Lower lobe of right lung (tissue), 2 donors: ENCODE measurements around the gene SOAT2. TPM values are rescaled to one million over a fixed set of nuclear protein-coding genes. Genes with fewer than 3 reads are reported as not detected.

ENCODE experiments used
- ATAC-seq, 2 donors: fragments of 200-7000 bp; cut with Tn5 transposase; one replicate each; pipeline ENCODE4 v1.9.1; 2020 to 2022; ENCODE audit warnings: mild to moderate bottlenecking in 2 of 2, moderate library complexity in 2 of 2
- DNase-seq: peaks from one replicate; pipeline ENCODE4 v3.0.0-alpha.2; 2020
- H3K27ac ChIP-seq: fragments of 200-600 bp; one replicate; pipeline ENCODE4 v1.8.0; 2022
- H3K27me3 ChIP-seq: fragments of 200-600 bp; one replicate; pipeline ENCODE4 v1.8.0; 2022; ENCODE audit warnings: low read depth
- H3K36me3 ChIP-seq: fragments of 200-600 bp; one replicate; pipeline ENCODE4 v1.8.0; 2022; ENCODE audit warnings: mild to moderate bottlenecking
- H3K4me1 ChIP-seq: fragments of 200-600 bp; one replicate; pipeline ENCODE4 v1.8.0; 2022
- H3K4me3 ChIP-seq: fragments of 200-600 bp; one replicate; pipeline ENCODE4 v1.8.0; 2022; ENCODE audit warnings: mild to moderate bottlenecking
- H3K9me3 ChIP-seq: fragments of 200-600 bp; one replicate; pipeline ENCODE4 v1.8.0; 2022
- intact Hi-C: fragments of 100-400 bp; cut with DNase I; formaldehyde crosslinking; loops from one replicate; pipeline ENCODE4 v1.11.0; 2022
- total RNA-seq: library from RNA; stranded (reverse); fragmentation: NEBNext Ultra II Directional; extraction: Animal tissue kit (Norgen Biotek cat#: 25700); gene quantifications from one replicate; pipeline ENCODE4 v1.2.1, GENCODE V29; 2021
- TF ChIP-seq, protein P1 (sequence below): fragments of 200-600 bp; IDR thresholded peaks from one replicate; pipeline ENCODE4 v1.8.0; 2022; ENCODE audit warnings: antibody characterized with exemption, mild to moderate bottlenecking
- donor health status: DM: no; HTN: yes; CAD: no; lungs with severe emphysema.

The SOAT2 gene
- total RNA-seq, 1 donor from 2014 or later: not detected

DNA sequence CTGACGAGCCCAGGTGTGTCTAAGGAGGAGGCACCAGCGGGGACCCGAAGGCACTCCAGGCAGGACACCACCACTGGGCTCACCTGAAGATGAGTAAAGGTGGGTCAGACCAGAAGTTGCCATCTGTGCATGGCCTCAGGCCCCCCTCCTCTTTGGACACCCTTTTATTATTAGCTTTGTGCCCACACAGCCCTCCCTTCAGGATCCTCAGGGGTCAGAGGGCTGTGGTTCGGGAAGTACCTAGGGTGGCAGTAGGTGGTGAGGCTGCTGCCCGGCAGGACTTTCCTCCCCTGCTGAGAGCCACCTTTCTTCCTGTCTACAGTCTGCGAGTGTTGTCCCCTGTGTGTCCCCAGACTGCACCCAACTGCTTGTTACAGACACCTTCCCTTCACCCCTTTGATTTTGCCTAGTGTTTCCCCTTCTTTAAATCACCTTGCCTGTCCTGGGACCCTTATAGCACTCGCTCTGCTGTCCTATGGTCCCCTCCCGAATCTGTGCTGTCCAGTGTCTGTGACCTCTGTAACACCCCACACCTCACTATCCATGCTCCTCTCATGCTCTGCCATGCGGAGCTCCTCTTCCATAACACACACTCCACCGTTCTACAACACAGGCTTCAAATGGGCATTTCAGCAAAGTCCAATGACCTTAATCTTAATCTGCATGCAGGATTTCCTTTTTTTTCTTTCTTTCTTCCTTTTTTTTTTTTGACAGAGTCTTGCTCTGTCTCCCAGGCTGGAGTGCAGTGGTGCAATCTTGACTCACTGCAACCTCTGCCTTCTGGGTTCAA lies 25.7 kb downstream of the SOAT2 start:
- intact Hi-C loops: no loop called here
- TF ChIP-seq, protein P1, sequence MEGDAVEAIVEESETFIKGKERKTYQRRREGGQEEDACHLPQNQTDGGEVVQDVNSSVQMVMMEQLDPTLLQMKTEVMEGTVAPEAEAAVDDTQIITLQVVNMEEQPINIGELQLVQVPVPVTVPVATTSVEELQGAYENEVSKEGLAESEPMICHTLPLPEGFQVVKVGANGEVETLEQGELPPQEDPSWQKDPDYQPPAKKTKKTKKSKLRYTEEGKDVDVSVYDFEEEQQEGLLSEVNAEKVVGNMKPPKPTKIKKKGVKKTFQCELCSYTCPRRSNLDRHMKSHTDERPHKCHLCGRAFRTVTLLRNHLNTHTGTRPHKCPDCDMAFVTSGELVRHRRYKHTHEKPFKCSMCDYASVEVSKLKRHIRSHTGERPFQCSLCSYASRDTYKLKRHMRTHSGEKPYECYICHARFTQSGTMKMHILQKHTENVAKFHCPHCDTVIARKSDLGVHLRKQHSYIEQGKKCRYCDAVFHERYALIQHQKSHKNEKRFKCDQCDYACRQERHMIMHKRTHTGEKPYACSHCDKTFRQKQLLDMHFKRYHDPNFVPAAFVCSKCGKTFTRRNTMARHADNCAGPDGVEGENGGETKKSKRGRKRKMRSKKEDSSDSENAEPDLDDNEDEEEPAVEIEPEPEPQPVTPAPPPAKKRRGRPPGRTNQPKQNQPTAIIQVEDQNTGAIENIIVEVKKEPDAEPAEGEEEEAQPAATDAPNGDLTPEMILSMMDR: no peak
- H3K36me3 ChIP-seq: no peaks in the 10 kb centered on the region
- no peak overlapping the region for H3K27ac ChIP-seq
- H3K9me3 ChIP-seq: no peaks in the 10 kb centered on the region
- DNase-seq (no peak), ATAC-seq (peak; percentile 15 to 26)
- no peaks in the 10 kb centered on the region for H3K4me1 ChIP-seq
- H3K27me3 ChIP-seq: no peaks in the 10 kb centered on the region
- no peak overlapping the region for H3K4me3 ChIP-seq

GRCh38 chr12:53131844-53132243 lies 28.6 kb downstream of the SOAT2 start:
- Histone ChIP-seq H3K27me3 (no peaks in the 10 kb centered on the region), H3K27ac (no peak overlapping the region), H3K4me3 (no peak overlapping the region), H3K36me3 (no peaks in the 10 kb centered on the region), H3K9me3 (no peaks in the 10 kb centered on the region), H3K4me1 (no peaks in the 10 kb centered on the region)
- intact Hi-C loops: no loop called here
- no peak for DNase-seq
- TF ChIP-seq, protein P1: no peak
- ATAC-seq: no peak

DNA sequence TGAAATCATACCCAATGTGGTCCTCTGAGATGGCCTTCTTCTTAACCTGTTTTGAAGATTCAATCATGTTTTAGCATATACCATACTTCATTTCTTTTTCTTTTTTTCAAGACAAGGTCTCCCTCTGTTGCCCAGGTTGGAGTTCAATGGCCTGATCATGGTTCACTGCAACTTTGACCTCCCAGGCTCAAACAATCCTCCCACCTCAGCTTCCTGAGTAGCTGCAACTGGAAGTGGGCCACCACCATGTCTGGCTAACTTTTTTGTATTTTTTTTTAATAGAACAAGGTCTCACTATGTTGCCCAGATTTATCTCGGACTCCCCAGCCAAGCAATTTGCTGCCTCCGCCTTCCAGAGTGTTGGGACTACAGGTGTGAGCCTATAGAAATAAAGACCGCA lies 30.4 kb downstream of the SOAT2 start:
- Histone ChIP-seq H3K36me3 (no peaks in the 10 kb centered on the region), H3K27me3 (no peaks in the 10 kb centered on the region), H3K9me3 (no peaks in the 10 kb centered on the region), H3K27ac (no peak overlapping the region), H3K4me3 (no peak overlapping the region), H3K4me1 (no peaks in the 10 kb centered on the region)
- no peak for DNase-seq
- intact Hi-C loops: no loop called here
- no peak for ATAC-seq
- TF ChIP-seq, protein P1: no peak

DNA sequence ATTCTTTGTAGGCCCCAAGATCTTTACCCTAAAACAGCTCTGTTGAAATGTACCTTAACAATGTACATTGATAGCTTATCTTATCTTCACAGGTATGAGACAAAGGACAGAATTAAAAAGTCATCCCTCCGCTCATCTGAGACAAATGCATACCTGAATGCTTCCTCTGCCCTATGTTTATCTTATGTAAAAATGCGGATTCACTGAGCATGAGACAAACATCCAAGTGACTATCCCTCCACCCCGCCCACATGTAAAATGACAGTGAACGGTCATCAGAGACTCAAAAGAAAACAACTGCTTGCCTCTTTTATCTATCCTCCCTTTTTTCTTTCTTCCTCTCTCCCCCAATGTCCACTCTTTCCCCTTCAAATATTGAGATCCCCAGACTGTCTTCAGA lies 40.1 kb downstream of the SOAT2 start:
- Histone ChIP-seq H3K36me3 (no peaks in the 10 kb centered on the region), H3K27ac (no peak overlapping the region), H3K4me3 (no peak overlapping the region), H3K4me1 (no peaks in the 10 kb centered on the region), H3K27me3 (no peaks in the 10 kb centered on the region), H3K9me3 (peaks cover 3% of the 10 kb centered on the region)
- intact Hi-C loops: no loop called here
- ATAC-seq (no peak), DNase-seq (no peak)
- TF ChIP-seq, protein P1: no peak

DNA sequence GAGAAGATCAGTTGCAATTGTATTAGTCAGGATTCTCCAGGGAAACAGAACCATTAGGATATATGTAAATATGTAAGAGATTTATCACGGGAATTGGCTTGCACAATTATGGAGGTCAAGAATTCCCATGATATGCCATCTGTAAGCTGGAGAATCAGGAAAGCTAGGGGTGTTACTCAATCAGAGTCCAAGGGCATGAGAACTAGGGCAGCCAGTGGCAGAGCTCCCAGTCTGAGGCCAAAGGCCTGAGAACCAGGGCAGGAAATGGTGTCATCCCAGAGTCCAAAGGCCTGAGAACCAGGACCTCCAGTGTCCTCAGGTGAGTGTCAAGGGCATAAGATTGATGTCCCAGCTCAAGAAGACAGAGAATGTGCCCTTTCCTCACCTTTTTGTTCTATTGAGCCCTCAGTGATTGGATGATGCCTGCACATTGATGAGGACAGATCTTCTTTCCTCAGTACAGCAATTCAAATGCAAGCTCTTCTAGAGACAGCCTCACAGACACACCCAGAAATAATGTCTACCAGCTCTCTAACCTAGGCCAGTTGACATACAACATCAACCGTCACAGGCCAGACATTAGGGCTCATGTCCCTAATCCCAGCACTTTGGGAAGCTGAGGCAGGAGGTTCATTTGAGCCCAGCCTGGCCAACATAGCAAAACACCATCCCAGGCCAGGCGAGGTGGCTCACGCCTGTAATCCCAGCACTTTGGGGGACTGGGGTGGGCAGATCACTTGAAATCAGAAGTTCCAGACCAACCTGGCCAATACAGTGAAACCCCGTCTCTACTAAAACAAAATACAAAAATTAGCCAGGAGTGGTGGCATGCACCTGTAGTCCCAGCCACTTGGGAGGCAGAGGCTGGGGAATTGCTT lies 42.3 kb downstream of the SOAT2 start:
- DNase-seq (no peak), ATAC-seq (no peak)
- intact Hi-C loops: no loop called here
- no peaks in the 10 kb centered on the region for H3K36me3 ChIP-seq
- no peaks in the 10 kb centered on the region for H3K9me3 ChIP-seq
- H3K4me3 ChIP-seq: no peak overlapping the region
- TF ChIP-seq, protein P1: no peak
- no peaks in the 10 kb centered on the region for H3K27me3 ChIP-seq
- H3K4me1 ChIP-seq: no peaks in the 10 kb centered on the region
- H3K27ac ChIP-seq: no peak overlapping the region
